HG03457 (cell line): ENCODE results near the gene ITIH2.
"Not testable (repeated sequence)": the region's sequence is repeated elsewhere in the genome, so short reads cannot be mapped to it uniquely, and the experiment has no call there.

Experiments
- ATAC-seq: cut with Tn5 transposase; IDR thresholded peaks from one replicate; pipeline ENCODE4 v1.9.1; 2021; ENCODE audit warnings: moderate number of reproducible peaks; ENCODE audit not compliant: unreplicated experiment

Gene ITIH2

DNA sequence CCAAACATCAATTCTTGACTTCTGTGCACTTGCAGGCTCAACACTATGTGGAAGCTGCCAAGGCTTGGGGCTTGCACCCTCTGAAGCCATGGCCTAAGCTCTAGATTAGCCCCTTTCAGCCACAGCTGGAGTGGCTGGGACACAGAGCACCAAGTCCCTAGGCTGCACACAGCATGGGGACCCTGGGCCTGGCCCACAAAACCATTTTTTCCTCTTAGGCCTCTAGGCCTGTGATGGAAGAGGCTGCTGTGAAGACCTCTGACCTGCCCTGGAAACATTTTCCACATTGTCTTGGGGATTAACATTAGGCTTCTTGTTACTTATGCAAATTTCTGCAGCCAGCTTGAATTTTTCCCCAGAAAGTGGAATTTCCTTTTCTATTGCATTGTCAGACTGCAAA is 10.7 kb upstream of the ITIH2 start:
- not testable (repeated sequence) for ATAC-seq

DNA sequence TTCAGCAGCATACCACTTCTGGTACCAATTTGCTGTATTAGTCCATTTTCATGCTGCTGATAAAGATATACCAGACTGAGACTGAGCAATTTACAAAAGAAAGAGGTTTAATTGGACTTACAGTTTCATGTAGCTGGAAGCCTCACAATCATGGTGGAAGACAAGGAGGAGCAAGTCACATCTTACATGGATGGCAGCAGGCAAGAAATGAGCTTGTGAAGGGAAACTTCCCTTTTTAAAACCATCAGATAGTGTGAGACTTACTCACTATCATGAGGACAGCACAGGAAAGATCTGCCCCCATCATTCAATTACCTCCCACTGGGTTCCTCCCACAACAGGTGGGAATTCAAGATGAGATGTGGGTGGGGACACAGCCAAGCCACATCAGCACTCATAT is 9.9 kb upstream of the ITIH2 start:
- not testable (repeated sequence) for ATAC-seq

DNA sequence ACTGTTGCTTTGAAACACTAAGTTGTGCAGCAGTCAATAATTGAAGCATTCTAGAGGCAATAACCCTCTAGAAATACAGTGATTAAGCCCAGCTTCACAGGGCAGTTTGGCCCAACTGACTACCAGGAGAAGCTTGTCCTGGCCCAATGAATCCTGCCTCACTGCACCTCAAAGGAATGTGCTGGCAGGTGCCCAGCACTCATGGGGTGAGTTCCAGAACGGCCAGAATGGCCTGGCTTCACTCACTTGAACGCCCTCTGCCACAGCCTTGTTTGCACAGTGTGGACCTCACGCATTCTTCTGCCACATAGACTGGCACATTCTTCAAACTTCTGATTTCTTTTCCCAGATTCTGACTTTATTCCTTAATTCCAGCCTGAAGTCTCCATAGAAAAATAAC is 6.6 kb upstream of the ITIH2 start:
- ATAC-seq = no peak

DNA sequence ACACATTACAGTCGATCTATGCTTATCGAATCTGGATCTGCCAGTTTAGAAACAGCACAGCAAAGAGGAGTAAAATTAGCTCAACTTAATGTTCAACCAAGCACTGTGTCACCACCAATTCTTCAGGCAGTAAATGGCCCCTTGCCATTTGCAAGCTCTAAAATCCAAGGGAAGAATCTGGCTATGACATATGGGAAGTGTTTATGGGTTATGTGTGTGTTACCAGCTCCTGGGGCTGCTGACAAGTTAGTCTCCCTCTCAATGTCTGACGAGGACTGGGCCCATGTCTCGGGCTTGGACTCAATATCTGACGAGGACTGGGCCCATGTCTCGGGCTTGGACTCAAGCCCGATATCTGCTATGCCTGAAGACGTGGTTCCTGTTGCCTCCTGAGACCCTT is 5.7 kb upstream of the ITIH2 start:
- no peak for ATAC-seq

DNA sequence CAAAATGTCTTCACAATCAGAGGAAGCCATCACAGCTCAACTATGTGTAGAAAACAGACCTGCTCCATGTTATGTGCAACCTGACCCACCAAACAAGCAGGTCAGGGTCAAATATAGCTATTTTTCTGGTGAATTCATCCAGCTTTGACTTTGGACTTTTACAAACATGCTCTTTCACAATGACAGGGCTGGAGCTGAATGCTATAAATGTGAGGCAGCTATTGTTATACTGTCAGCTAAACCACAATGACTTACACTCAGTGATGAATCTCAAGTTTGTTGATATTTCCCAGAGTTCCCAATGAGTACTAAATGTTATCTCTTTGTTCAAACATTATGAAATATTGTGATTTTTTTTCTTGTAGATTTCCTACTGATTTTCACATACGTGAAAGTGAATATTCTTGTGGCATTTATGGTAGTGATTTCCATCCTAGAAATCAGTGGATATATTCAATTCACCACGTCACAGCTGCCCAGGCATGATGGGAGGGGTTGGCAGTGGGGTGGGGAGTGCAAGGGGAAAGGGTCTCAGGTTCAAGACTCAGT is 2.5 kb upstream of the ITIH2 start:
- no peak for ATAC-seq

DNA sequence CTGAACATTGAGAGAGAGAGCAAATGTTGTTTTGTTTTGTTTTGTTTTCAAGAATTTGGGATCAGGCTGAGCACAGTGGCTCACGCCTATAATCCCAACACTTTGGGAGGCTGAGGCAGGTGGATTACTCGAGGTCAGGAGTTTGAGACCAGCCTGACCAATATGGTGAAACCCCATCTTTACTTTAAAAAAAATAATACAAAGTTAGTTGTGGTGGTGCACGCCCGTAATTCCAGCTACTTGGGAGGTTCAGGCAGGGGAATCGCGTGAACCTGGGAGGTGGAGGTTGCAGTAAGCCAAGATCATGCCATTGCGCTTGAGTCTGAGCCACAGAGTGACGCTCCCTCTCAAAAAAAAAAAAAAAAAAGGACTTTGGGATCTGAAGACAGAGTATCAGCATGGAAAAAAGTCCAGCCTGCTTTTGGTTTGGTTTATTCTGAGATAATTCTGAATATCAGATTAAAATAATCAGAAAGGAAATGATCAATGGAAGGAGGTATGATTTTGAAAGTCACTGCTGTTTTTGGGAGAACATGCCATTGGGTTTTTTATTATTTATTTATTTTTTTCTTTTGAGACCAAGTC is 1.9 kb upstream of the ITIH2 start:
- ATAC-seq = no peak

DNA sequence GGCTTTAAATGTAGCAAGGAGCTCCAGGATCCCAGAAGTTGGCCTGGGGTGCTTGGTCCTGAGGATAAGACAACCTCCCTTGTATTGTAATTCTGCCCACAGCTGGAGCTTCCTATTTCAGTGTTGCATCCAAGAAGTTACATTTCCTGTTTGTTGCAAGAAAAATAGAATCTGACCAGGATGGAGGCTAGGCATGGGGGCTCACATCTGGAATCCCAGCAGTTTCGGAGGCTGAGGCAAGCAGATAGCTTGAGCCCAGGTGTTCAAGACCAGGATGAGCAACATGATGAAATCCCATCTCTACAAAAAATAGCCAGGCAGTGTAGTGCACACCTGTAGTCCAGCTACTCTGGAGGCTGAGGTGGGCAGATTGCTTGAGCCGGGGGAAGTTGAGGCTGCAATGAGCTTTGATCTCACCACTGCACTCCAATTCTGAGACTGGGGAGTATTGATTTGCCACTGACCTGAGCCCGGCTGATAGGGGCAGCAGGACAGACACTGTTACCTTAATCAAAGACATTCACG is 766 bp upstream of the ITIH2 start:
- no peak for ATAC-seq

DNA sequence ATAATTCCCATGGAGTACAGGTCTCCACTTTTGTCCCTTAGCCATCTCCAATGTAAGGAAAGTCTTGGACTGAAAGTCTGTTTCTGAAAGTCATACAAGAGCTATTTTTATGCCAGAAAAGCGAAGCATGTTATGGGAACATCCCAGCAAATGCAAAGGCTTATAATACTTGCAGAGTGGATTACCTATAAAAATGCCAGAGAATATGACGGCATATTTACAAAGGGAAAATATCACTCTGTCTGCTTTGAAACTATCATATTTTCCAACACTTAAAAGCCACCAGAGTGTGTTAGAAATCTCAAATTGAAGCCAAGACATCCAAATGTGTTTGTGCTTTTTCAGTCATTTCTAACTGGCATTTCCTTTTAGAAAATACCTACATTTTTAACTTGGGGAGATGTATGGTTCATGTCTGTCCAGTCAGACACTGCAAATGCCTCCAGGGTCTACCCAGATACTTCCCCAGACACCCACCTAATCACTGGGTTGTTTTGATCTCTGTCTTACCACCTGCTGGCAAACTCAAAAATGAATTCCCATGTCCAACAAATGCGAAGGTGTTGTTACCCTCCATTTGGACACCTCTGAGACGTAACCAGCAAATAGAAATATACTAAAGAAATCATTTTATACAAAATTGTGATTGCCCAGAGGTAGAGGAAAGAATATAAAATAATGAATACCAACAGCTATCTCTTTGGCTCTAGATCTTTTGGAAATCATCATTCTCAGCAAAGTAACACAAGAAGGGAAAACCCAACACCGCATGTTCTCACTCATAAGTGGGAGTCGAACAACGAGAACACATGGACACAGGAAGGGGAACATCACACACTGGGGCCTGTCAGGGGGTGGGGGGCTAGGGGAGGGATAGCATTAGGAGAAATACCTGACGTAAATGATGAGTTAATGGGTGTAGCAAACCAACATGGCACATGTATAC is 1.2 kb downstream of the ITIH2 start:
- no peak for ATAC-seq

DNA sequence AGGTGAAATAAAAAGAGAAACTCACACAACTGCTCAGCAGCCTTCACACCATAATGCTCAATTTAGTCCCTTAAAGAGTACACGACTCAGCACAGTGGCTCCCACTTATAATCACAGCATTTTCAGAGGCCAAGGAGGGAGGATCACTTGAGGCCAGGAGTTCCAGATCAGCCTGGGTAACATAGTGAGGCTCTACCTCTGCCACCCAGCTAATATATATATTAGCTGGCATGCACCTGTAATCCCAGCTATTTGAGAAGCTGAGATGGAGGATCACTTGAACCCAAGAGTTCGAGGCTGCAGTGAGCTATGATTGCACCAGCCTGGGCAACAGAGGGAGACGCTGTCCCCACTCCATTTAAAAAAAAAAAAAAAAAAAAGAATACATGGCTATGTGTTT is 2.2 kb downstream of the ITIH2 start:
- ATAC-seq = no peak

DNA sequence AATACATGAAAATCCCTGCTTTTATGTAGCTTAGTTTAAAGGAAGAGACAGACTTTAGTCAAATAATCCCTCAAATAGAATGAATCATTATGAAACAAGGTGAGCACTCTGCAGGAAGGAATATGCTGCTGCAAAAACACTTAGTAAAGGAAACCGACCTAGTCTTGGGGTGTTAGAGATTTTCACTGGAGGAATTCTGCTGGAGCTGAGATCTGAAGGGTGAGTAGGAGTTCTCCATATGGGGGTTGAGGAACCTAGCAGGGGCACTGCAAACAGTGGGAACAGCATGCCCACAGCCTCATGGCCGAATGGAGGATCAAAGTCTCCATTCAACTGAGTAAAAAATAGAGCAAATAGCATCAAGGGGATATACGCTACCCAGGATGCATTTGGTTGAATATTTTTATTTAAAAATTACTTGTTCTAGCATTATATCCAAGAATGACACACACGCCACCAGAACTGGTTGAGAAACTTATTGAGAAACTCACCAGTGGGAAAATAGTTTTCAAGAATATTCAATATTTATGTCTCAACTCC is 3.5 kb downstream of the ITIH2 start:
- no peak for ATAC-seq

DNA sequence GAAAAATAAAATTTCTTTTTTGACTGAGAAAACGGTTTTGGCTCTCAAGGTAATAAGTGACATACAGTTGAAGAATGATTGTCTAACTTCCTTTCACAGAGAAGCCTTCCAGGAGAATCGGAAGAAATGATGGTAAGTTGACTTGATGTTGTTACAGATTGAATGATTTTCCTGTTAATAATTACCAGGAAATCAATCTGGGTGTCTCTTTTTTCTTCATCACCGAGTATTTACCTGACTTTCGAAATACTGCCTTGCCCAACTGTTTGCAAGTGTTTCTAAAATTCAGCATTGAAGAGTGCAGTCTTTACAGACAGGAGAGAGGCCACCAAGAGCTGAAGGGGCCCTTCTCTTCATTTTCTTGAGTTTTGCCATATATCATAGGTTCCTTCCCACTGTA is 4.0 kb downstream of the ITIH2 start:
- no peak for ATAC-seq

DNA sequence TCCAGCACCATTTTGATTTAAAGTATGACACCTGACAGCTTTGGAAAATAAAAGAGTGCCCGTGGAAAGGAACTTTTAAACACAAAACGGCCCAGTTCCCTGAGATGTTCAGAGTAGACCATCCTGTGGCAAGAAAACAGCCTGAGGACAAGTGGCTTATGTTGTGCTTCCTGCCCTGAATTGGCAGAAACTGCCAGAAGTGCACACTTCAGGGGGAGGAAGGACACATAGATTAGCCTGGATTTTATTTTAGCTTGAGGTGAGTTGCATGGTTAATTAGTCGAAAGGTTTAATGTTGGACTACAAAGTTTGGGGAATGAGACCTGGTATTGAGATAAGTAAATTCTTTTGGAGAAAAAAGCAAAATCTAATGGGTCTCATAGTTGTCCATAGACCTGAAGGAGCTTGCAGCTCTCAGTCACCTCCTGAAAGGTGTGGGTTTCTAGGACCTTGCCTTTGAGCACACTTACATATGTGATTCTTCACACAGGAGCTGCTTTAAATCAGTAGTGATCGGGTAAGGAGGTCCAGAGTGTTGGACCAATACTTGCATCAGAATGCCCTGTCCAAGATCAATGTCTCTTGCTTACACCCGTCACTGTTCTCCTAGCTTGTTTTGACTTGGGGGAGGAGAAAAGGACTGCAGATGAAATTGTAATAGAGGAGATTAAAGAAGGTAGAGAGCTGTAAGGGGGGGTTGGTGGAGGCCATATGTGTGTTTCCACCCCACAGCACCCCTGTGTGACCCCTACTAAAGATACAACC is 4.9 kb downstream of the ITIH2 start:
- ATAC-seq = no peak

DNA sequence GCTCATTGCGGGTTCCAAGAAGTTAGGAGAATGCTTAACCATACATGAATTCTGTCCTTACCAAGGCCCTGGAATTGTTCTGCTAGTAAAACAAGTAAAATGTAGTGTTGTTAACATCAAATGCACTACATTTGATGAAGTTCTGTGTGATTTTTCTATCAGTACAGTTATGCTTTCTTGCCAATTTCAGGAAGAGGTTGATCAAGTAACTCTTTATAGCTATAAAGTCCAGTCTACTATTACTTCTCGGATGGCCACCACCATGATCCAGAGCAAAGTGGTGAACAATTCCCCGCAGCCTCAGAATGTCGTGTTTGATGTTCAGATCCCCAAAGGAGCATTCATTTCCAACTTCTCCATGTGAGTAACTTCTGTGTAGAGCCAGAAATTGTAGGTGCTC is 5.7 kb downstream of the ITIH2 start:
- no peak for ATAC-seq

DNA sequence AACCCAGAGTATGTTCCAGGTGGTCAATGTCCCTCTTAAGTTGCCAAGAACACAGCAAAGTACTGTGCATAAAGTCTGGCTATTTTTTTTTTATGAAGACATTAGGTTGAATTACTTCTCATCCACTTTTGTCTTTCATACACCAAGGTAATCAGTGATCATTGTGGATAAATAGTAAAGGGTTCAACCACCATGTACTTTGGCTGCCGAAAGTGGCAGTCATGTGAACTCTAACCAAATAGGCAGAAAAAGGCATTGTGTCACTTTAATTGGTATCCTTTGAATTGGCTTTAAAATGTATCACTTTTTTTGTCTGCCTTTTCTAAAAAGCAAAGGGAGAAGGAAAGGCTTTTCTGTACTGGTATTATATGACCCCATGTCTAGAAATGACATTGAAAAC is 7.3 kb downstream of the ITIH2 start:
- no peak for ATAC-seq

DNA sequence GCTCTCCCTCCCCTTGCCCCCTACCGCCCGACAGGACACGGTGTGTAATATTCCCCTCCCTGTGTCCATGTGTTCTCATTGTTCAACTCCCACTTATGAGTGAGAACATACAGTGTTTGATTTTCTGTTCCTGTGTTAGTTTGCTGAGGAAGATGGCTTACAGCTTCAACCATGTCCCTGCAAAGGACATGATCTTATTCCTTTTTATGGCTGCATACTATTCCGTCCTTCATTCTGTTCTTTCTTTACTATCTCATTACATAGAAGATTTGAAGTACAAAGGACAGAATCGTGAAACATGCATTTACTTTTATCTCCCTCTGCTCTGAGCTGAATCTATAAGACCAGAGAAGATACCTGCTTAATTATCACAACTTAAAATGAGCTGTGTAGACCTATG is 8.0 kb downstream of the ITIH2 start:
- ATAC-seq = not testable (repeated sequence)

DNA sequence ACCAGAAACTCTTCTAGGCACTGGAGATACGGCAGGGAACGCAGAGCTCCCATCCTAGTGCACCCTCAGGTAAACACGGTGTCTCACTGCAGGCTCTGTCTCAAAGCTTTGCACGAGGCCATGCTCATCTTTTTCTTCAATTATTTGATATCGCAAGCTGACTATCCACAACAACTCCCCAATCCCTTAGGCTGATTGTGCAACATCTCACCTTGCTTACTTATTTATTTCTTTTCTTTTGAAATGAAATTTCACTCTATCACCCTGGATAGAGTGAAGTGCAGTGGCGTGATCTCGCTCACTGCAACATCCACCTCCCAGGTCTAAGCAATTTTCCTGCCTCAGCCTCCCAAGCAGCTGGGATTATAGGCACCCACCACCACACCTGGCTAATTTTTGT is 12.4 kb downstream of the ITIH2 start:
- ATAC-seq = no peak

DNA sequence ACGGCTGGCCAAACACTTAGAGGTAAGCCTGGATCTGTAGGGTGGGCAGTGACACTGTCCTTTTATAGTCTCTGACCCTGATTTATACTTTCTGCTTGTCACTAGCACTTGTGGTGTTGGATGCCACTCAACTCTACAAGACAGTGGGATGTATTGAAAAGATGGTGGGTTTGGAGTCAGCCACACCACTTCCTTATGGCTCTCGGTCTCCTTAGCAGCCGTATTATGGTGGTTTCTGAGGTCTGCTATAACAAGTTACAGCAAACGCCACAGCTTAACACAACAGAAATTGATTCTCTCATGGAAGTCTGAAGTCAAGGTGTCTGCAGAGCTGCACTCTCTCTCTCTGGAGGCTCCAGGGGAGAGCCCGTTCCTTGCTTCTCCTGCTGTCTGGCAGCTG is 14.7 kb downstream of the ITIH2 start:
- no peak for ATAC-seq

DNA sequence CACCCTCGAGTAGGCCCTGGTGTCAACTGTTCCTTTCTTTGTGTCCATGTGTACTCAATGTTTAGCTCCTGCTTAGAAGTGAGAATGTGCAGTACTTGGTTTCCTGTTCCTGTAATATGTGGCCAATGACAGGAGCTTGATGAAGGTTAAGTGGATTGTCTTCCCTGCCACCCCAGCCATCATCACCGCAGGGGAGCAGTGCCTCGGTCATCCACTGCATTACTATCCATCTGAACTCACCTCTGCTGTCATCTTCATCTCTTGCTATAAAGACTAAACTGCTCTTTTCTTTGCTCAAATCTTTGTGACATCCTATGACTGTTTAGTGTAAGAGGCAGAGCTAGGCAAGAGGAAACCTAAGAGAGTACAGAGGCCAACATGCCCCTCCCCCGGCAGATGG is 15.6 kb downstream of the ITIH2 start:
- no peak for ATAC-seq

DNA sequence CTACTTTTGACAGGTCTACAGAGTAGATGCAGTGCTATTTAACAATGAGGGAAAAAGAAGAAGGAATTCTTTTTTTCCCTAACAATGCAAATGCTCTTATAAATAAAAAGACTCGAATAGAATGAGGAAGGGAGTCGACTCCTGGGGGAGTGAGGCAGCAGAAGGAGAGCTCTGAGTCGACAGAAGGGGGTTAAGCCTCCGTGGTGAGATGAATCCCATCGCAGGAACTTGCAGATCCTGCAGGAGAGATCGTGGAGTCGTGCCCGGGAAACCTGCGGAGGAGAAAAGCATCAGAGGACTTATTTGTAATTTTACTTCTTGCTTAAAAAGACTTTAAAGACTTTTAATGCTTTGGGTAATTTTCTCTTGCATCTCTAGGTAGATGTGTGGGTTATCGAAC is 17.4 kb downstream of the ITIH2 start:
- no peak for ATAC-seq

DNA sequence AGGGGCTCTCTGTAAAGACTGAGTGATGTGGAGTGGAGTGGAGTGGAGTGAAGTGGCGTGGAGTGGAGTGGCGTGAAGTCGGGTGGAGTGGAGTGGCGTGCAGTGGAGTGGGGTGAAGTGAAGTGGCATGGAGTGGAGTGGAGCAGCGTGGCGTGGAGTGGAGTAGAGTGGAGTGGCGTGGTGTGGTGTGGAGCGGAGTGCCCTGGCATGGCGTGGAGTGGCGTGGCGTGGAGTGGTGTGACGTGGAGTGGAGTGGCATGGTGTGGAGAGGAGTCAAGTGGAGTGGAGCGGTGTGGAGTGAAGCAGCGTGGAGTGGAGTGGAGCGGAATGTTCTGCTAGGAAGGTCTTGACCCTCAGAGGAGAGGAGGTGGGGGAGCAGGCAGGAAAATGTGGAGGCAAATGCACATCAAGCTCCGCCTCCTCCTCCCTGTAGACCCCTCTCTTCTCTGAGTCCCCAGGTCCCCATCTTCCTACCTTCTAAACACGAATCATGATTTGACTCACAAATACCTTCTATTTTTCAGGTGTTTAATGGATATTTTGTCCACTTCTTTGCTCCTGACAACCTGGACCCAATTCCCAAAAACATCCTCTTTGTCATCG is 19.9 kb downstream of the ITIH2 start:
- no peak for ATAC-seq

DNA sequence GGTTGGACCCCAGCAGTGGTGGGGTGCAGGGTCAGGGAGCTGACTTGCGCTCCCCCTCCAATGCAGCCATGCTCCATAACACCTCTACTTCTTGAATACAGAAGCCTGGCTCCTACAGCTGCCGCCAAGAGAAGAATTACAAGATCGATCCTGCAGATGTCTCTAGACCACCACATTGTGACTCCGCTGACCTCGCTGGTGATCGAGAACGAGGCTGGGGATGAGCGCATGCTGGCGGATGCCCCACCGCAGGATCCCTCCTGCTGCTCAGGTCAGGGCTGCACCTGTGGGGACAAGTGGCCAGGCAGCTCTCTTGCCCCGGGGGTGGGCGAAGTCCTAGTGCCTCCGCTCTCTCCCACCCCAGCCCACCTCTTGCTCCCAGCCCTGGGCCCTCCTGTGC is 31.7 kb downstream of the ITIH2 start:
- ATAC-seq = no peak
